ENCODE measurements around the gene YLPM1.

GRCh38 chr14:74735125-74735524, 28.0 kb upstream of the YLPM1 start:
- TF ChIP-seq POLR2A (IDR thresholded peaks at IDR 0.05) (no peak), POLR2AphosphoS5 (IDR thresholded peaks at IDR 0.05) (no peak), CTCF (IDR thresholded peaks at IDR 0.05) (no peak)
